Fibroblast of lung (primary cell): ENCODE results near the gene RPL29. TPM values are rescaled to one million over a fixed set of nuclear protein-coding genes. Genes with fewer than 3 reads are reported as not detected.

ENCODE experiments used
- DNase-seq, 2 donors: peaks; one replicate each; pipeline versions ENCODE4 v3.0.0 to v3.0.0-alpha.2; 2010; ENCODE audit warnings: low read depth in 2 of 2
- H2AFZ ChIP-seq: 2 replicates; pipeline ENCODE4 v1.5.1; 2012; ENCODE audit warnings: low read length, control low read depth, inconsistent platforms
- H3K27ac ChIP-seq: 2 replicates; pipeline ENCODE4 v1.5.1; 2011; ENCODE audit warnings: low read length, control low read depth; ENCODE audit not compliant: insufficient read depth
- H3K27me3 ChIP-seq: 2 replicates; pipeline ENCODE4 v1.5.1; 2011; ENCODE audit warnings: mild to moderate bottlenecking, low read length; ENCODE audit not compliant: control insufficient read depth, insufficient read depth
- H3K36me3 ChIP-seq: 2 replicates; pipeline ENCODE4 v1.5.1; 2011; ENCODE audit warnings: low read length; ENCODE audit not compliant: control insufficient read depth, insufficient read depth
- H3K4me1 ChIP-seq: 2 replicates; pipeline ENCODE4 v1.5.1; 2011; ENCODE audit warnings: low read length; ENCODE audit not compliant: control insufficient read depth, insufficient read depth; ENCODE audit errors: extremely low read depth
- H3K4me2 ChIP-seq: 2 replicates; pipeline ENCODE4 v1.5.1; 2011; ENCODE audit warnings: low read length, control low read depth; ENCODE audit not compliant: insufficient read depth; ENCODE audit errors: extremely low read depth
- H3K4me3 ChIP-seq, 4 experiments: fragments of 200-600 bp in 1 of 4; sonication (generic) in 1 of 4; replicated peaks in 1 of 4; 2 replicates each; pipeline ENCODE4 v1.5.1; 2011 to 2016; ENCODE audit warnings: low read length in 4 of 4, low read depth in 3 of 4, mild to moderate bottlenecking in 3 of 4, control low read depth in 2 of 4, inconsistent platforms in 1 of 4, mixed read lengths in 1 of 4; ENCODE audit not compliant: insufficient read depth in 1 of 4; ENCODE audit errors: control extremely low read depth in 1 of 4
- H3K79me2 ChIP-seq: 2 replicates; pipeline ENCODE4 v1.5.1; 2012; ENCODE audit warnings: mild to moderate bottlenecking, low read length, inconsistent platforms; ENCODE audit not compliant: control insufficient read depth, insufficient read depth
- H3K9ac ChIP-seq: 2 replicates; pipeline ENCODE4 v1.5.1; 2011; ENCODE audit warnings: mild to moderate bottlenecking, low read length, control low read depth; ENCODE audit not compliant: insufficient read depth
- H3K9me3 ChIP-seq: 2 replicates; pipeline ENCODE4 v1.5.1; 2012; ENCODE audit warnings: low read depth, low read length; ENCODE audit not compliant: control insufficient read depth, insufficient read depth
- H4K20me1 ChIP-seq: 2 replicates; pipeline ENCODE4 v1.5.1; 2011; ENCODE audit warnings: low read length; ENCODE audit not compliant: control insufficient read depth, insufficient read depth; ENCODE audit errors: extremely low read depth
- EZH2 ChIP-seq: IDR thresholded peaks from 2 replicates; pipeline ENCODE4 v1.5.1; 2012; ENCODE audit warnings: low read length, control low read depth, mild to moderate bottlenecking; ENCODE audit errors: missing control alignments
- polyA plus RNA-seq, 2 donors: library from polyadenylated mRNA; depleted of rRNA in 1 of 2; stranded (reverse) in 1 of 2; unstranded in 1 of 2; fragments of >200 nt; gene quantifications; 2 replicates each; pipeline ENCODE4 v1.2.1, GENCODE V29; 2011 to 2012; ENCODE audit warnings: missing spikeins in 1 of 2
- total RNA-seq: library from RNA; depleted of rRNA; stranded (reverse); fragments of >200 nt; gene quantifications from 2 replicates; pipeline ENCODE4 v1.2.1, GENCODE V29; 2014
- TF ChIP-seq, protein P1 (sequence below), 2 donors: IDR thresholded peaks in 1 of 2; conservative IDR thresholded peaks in 1 of 2; 1 replicate in 1 of 2; 2 replicates in 1 of 2; pipeline ENCODE4 v1.5.1; 2011 to 2012; ENCODE audit warnings: low read length in 2 of 2, control low read depth in 1 of 2, inconsistent platforms in 1 of 2, low read depth in 1 of 2, mild to moderate bottlenecking in 1 of 2

The RPL29 gene
- total and polyA plus RNA-seq, 2 donors (not counting 1 experiment from before 2014, with no cell fraction given) = 1,076 to 1,512 TPM

DNA sequence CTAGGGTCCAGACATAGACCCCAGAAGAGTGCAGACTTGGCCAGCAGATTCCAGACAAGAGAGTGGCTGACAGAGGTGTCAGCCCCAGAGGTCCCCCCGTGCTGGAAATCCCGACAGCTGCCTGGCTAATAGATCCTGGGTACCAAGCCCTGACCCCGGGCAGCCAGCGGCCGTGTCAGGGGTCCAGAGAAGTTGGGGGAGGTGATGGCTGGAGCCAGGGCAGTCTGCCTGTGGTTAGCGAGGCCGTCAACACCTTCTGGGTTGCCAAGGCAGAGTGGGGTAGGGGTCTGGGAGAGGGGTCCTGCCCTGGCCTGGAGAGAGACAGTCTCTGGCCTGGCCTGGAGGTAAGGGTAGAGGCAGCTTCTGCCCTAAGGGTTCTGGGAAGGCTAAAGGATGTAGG is 25.1 kb upstream of the RPL29 start:
- H2AFZ ChIP-seq = no peak overlapping the region
- peaks cover 16% of the 10 kb centered on the region for H3K4me1 ChIP-seq
- H3K4me3 ChIP-seq = no peak overlapping the region
- no peaks in the 10 kb centered on the region for H4K20me1 ChIP-seq
- no peak overlapping the region for H3K4me2 ChIP-seq
- TF ChIP-seq, protein P1, sequence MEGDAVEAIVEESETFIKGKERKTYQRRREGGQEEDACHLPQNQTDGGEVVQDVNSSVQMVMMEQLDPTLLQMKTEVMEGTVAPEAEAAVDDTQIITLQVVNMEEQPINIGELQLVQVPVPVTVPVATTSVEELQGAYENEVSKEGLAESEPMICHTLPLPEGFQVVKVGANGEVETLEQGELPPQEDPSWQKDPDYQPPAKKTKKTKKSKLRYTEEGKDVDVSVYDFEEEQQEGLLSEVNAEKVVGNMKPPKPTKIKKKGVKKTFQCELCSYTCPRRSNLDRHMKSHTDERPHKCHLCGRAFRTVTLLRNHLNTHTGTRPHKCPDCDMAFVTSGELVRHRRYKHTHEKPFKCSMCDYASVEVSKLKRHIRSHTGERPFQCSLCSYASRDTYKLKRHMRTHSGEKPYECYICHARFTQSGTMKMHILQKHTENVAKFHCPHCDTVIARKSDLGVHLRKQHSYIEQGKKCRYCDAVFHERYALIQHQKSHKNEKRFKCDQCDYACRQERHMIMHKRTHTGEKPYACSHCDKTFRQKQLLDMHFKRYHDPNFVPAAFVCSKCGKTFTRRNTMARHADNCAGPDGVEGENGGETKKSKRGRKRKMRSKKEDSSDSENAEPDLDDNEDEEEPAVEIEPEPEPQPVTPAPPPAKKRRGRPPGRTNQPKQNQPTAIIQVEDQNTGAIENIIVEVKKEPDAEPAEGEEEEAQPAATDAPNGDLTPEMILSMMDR (conservative IDR thresholded peaks at IDR 0.05 in 1 of 2, IDR thresholded peaks at IDR 0.05 in 1 of 2; ENCODE audit: low read depth in 1 of 2, low read length in 2 of 2) = no peak
- H3K9me3 ChIP-seq = no peaks in the 10 kb centered on the region
- no peaks in the 10 kb centered on the region for H3K79me2 ChIP-seq
- DNase-seq = no peak
- no peaks in the 10 kb centered on the region for H3K27me3 ChIP-seq
- H3K36me3 ChIP-seq = no peaks in the 10 kb centered on the region
- H3K27ac ChIP-seq = no peak overlapping the region
- no peak overlapping the region for H3K9ac ChIP-seq

DNA sequence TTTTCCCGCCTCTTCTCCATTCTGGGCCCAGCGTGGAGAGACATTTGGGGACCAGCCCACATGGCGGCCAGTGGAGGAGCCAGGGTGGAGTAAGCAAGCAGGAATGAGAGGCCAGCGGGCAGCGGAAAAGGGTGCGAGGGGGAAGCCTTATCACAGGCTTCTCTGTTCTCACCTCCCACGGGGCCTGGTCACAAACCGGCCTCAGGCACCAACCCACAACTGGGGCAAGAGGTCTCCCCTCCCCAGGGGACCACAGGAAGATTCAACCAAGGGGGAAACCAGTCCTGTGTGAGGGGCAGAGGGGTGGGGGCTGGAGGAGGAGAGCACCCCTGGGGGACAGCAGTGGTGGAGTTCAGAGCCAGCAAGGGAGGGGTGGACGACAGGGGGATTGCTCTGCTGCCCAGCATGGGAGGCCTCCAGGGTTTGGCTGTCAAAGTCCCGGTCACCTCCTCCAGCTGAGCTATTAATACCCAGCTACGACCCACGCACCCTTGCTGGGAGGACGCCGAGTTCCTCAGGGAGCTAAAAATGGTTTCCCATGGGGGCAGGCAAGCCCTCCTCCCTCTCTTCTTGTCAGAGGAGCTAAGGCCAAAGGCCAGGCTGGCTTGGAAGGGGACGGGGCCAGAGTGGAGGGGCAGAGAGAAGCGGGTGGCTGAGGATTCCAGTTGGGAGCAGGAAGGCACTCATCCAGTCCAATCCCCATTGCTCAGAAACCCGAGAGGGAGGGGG is 23.8 kb upstream of the RPL29 start:
- Histone ChIP-seq H3K9me3 (no peaks in the 10 kb centered on the region), H3K4me2 (no peak overlapping the region), H4K20me1 (no peaks in the 10 kb centered on the region), H3K9ac (no peak overlapping the region), H3K79me2 (no peaks in the 10 kb centered on the region), H3K36me3 (no peaks in the 10 kb centered on the region), H2AFZ (peak overlapping the region; percentile 56), H3K4me3 (no peak overlapping the region), H3K4me1 (peaks cover 16% of the 10 kb centered on the region), H3K27ac (no peak overlapping the region), H3K27me3 (no peaks in the 10 kb centered on the region)
- DNase-seq = no peak
- no peak for TF ChIP-seq EZH2
- TF ChIP-seq, protein P1 (conservative IDR thresholded peaks at IDR 0.05 in 1 of 2, IDR thresholded peaks at IDR 0.05 in 1 of 2; ENCODE audit: low read depth in 1 of 2, low read length in 2 of 2) = no peak

GRCh38 chr3:52018319-52019000 is 22.8 kb upstream of the RPL29 start:
- no peak overlapping the region for H3K4me3 ChIP-seq
- H3K9me3 ChIP-seq = no peaks in the 10 kb centered on the region
- no peaks in the 10 kb centered on the region for H3K79me2 ChIP-seq
- no peaks in the 10 kb centered on the region for H4K20me1 ChIP-seq
- no peak for TF ChIP-seq EZH2
- TF ChIP-seq, protein P1 (conservative IDR thresholded peaks at IDR 0.05 in 1 of 2, IDR thresholded peaks at IDR 0.05 in 1 of 2; ENCODE audit: low read depth in 1 of 2, low read length in 2 of 2) = no peak
- H3K27ac ChIP-seq = no peak overlapping the region
- no peak overlapping the region for H2AFZ ChIP-seq
- H3K4me2 ChIP-seq = no peak overlapping the region
- H3K27me3 ChIP-seq = no peaks in the 10 kb centered on the region
- peaks cover 13% of the 10 kb centered on the region for H3K4me1 ChIP-seq
- H3K36me3 ChIP-seq = no peaks in the 10 kb centered on the region
- no peak overlapping the region for H3K9ac ChIP-seq
- no peak for DNase-seq
